IMR-90 (cell line): ENCODE data around the gene AKAP13. TPM values are rescaled to one million over a fixed set of nuclear protein-coding genes. Genes with fewer than 3 reads are reported as not detected.

Experiments used
- ATAC-seq: fragments of 200-7000 bp; cut with Tn5 transposase; 2 replicates; pipeline ENCODE4 v1.9.1; 2020; ENCODE audit warnings: low read depth, mild to moderate bottlenecking, moderate library complexity
- BruUV-seq: library from RNA; stranded (reverse); fragments of 400-500 nt; replicated peaks from 2 replicates; lab custom pipeline; 2021; lab: Mats Ljungman, UMichigan
- CTCF ChIA-PET: fragments of 300-600 bp; formaldehyde crosslinking; extraction: SDS; loops from one replicate; lab custom pipeline; 2021; ENCODE audit warnings: antibody characterized with exemption; lab: Yijun Ruan, JAX
- POLR2A ChIA-PET: fragments of 300-600 bp; sonication (Branson Sonifier 250); formaldehyde crosslinking; loops from one replicate; lab custom pipeline; 2022; ENCODE audit warnings: antibody characterized with exemption; ENCODE audit not compliant: unreplicated experiment; lab: Charles Lee
- DNase-seq: peaks from one replicate; pipeline ENCODE4 v3.0.0; 2013
- H2AFZ ChIP-seq: replicated peaks from 2 replicates; pipeline ENCODE3; 2013; ENCODE audit warnings: low read length, mild to moderate bottlenecking; ENCODE audit not compliant: poor library complexity
- H2AK5ac ChIP-seq: 2 replicates; pipeline ENCODE4 v1.6.1; 2013; ENCODE audit warnings: low read depth, low read length, inconsistent platforms
- H2AK9ac ChIP-seq: replicated peaks from 2 replicates; pipeline ENCODE3; 2013; ENCODE audit warnings: mild to moderate bottlenecking, low read depth, low read length, moderate library complexity; ENCODE audit not compliant: poor library complexity
- H2BK120ac ChIP-seq: 2 replicates; pipeline ENCODE4 v1.6.1; 2013; ENCODE audit warnings: low read depth, low read length, inconsistent platforms
- H2BK15ac ChIP-seq: 3 replicates; pipeline ENCODE4 v1.6.1; 2013; ENCODE audit warnings: low read depth, low read length, inconsistent platforms
- H2BK20ac ChIP-seq: 2 replicates; pipeline ENCODE4 v1.6.1; 2013; ENCODE audit warnings: low read depth, mild to moderate bottlenecking, inconsistent platforms, low read length, moderate library complexity
- H2BK5ac ChIP-seq: 2 replicates; pipeline ENCODE4 v1.6.1; 2013; ENCODE audit warnings: mild to moderate bottlenecking, low read depth, low read length, inconsistent platforms; ENCODE audit not compliant: poor library complexity, severe bottlenecking
- H3K14ac ChIP-seq: replicated peaks from 2 replicates; pipeline ENCODE4 v1.6.1; 2013; ENCODE audit warnings: low read depth, low read length, inconsistent platforms
- H3K18ac ChIP-seq: 2 replicates; pipeline ENCODE4 v1.6.1; 2013; ENCODE audit warnings: low read depth, low read length, control low read depth
- H3K23ac ChIP-seq: 2 replicates; pipeline ENCODE4 v1.6.1; 2013; ENCODE audit warnings: low read depth, low read length, inconsistent platforms
- H3K27ac ChIP-seq: 2 replicates; pipeline ENCODE4 v1.5.1; 2013; ENCODE audit warnings: mild to moderate bottlenecking, control low read depth, low read length; ENCODE audit not compliant: insufficient read depth
- H3K27me3 ChIP-seq: 2 replicates; pipeline ENCODE4 v1.6.1; 2013; ENCODE audit warnings: low read length; ENCODE audit not compliant: control insufficient read depth, insufficient read depth
- H3K36me3 ChIP-seq: 2 replicates; pipeline ENCODE4 v1.6.1; 2013; ENCODE audit warnings: low read length, mixed read lengths; ENCODE audit not compliant: control insufficient read depth, insufficient read depth
- H3K4ac ChIP-seq: 2 replicates; pipeline ENCODE4 v1.6.1; 2013; ENCODE audit warnings: low read depth, low read length, inconsistent platforms
- H3K4me1 ChIP-seq: 2 replicates; pipeline ENCODE4 v1.6.1; 2013; ENCODE audit warnings: low read length, mixed read lengths; ENCODE audit not compliant: control insufficient read depth, insufficient read depth
- H3K4me2 ChIP-seq: 2 replicates; pipeline ENCODE4 v1.6.1; 2013; ENCODE audit warnings: low read depth, mild to moderate bottlenecking, control low read depth, low read length, moderate library complexity
- H3K4me3 ChIP-seq: 2 replicates; pipeline ENCODE4 v1.5.1; 2013; ENCODE audit warnings: low read depth, mild to moderate bottlenecking, control low read depth, low read length, moderate library complexity; ENCODE audit not compliant: insufficient read depth
- H3K56ac ChIP-seq: 2 replicates; pipeline ENCODE4 v1.6.1; 2013; ENCODE audit warnings: low read length, inconsistent platforms; ENCODE audit not compliant: insufficient read depth; ENCODE audit errors: extremely low read depth
- H3K79me1 ChIP-seq, 2 experiments: 2 replicates each; pipeline ENCODE4 v1.6.1; 2013; ENCODE audit warnings: low read length in 2 of 2, inconsistent platforms in 1 of 2, low read depth in 1 of 2
- H3K9ac ChIP-seq: 2 replicates; pipeline ENCODE4 v1.6.1; 2013; ENCODE audit warnings: low read depth, low read length, control low read depth
- H3K9me1 ChIP-seq: 2 replicates; pipeline ENCODE4 v1.6.1; 2013; ENCODE audit warnings: low read length, inconsistent platforms; ENCODE audit not compliant: insufficient read depth
- H3K9me3 ChIP-seq: 2 replicates; pipeline ENCODE4 v1.6.1; 2013; ENCODE audit warnings: low read length; ENCODE audit not compliant: control insufficient read depth, insufficient read depth
- H4K20me1 ChIP-seq: 2 replicates; pipeline ENCODE4 v1.6.1; 2013; ENCODE audit warnings: low read length, inconsistent platforms; ENCODE audit not compliant: insufficient read depth
- H4K5ac ChIP-seq: 2 replicates; pipeline ENCODE4 v1.6.1; 2013; ENCODE audit warnings: mild to moderate bottlenecking, low read depth, low read length, control low read depth
- H4K8ac ChIP-seq, 2 experiments: 2 replicates each; pipeline ENCODE4 v1.6.1; 2013; ENCODE audit warnings: low read depth in 2 of 2, low read length in 2 of 2, control low read depth in 1 of 2, inconsistent platforms in 1 of 2
- H4K91ac ChIP-seq: 2 replicates; pipeline ENCODE4 v1.6.1; 2013; ENCODE audit warnings: low read depth, low read length, inconsistent platforms; ENCODE audit not compliant: insufficient read depth
- BHLHE40 ChIP-seq: fragments of 150-350 bp; IDR thresholded peaks from 2 replicates; pipeline ENCODE4 v1.6.1; 2016; ENCODE audit warnings: mild to moderate bottlenecking, low read depth, low read length
- CEBPB ChIP-seq: IDR thresholded peaks from 2 replicates; pipeline ENCODE4 v1.6.1; 2012; ENCODE audit warnings: low read depth, low read length, improper control_type of control experiment
- CTCF ChIP-seq: conservative IDR thresholded peaks from 2 replicates; pipeline ENCODE4 v1.5.1; 2012; ENCODE audit warnings: mild to moderate bottlenecking, low read depth, low read length, improper control_type of control experiment
- ELK1 ChIP-seq: fragments of 150-350 bp; IDR thresholded peaks from 2 replicates; pipeline ENCODE4 v1.6.1; 2016; ENCODE audit warnings: low read depth, mild to moderate bottlenecking, low read length, moderate library complexity, borderline replicate concordance
- MAZ ChIP-seq: IDR thresholded peaks from 2 replicates; pipeline ENCODE4 v1.6.1; 2012; ENCODE audit warnings: low read depth, mild to moderate bottlenecking, low read length, improper control_type of control experiment, moderate library complexity, borderline replicate concordance
- MXI1 ChIP-seq: IDR thresholded peaks from 2 replicates; pipeline ENCODE4 v1.6.1; 2012; ENCODE audit warnings: low read depth, mild to moderate bottlenecking, low read length, moderate library complexity, borderline replicate concordance
- NFE2L2 ChIP-seq: fragments of 150-350 bp; IDR thresholded peaks from 2 replicates; pipeline ENCODE4 v1.6.1; 2016; ENCODE audit warnings: low read depth, mild to moderate bottlenecking, low read length
- RCOR1 ChIP-seq: IDR thresholded peaks from 2 replicates; pipeline ENCODE4 v1.6.1; 2012; ENCODE audit warnings: mild to moderate bottlenecking, low read length, improper control_type of control experiment; ENCODE audit not compliant: insufficient replicate concordance
- SMC3 ChIP-seq: fragments of 150-350 bp; IDR thresholded peaks from 2 replicates; pipeline ENCODE4 v1.6.1; 2016; ENCODE audit warnings: low read depth, mild to moderate bottlenecking, antibody characterized with exemption, low read length, moderate library complexity
- WGBS, 2 experiments: methylation state at CpG; one replicate each; pipeline versions ENCODE4 v1.1.5 to v1.1.7; 2013; ENCODE audit warnings: missing lambda C conversion rate in 2 of 2; ENCODE audit not compliant: insufficient read length in 1 of 2; ENCODE audit errors: extremely low coverage in 2 of 2; 5-methylcytosine and 5-hydroxymethylcytosine counted together
- dilution Hi-C: fragments of 300-500 bp; cut with HindIII; formaldehyde crosslinking; loops from one replicate; pipeline ENCODE4 v1.14.3; 2018; ENCODE audit warnings: low sequenced_read_pairs; ENCODE audit not compliant: unreplicated experiment
- in situ Hi-C: fragments of 300-500 bp; cut with MboI; formaldehyde crosslinking; loops from 3 replicates; pipeline ENCODE4 v1.14.3; 2019; ENCODE audit warnings: low sequenced_read_pairs, inconsistent platforms, mixed read lengths
- intact Hi-C: fragments of 100-400 bp; cut with micrococcal nuclease; formaldehyde crosslinking; loops from 2 replicates; pipeline ENCODE4 v1.10.0; 2022
- polyA plus RNA-seq, 3 experiments: library from polyadenylated mRNA; depleted of rRNA; stranded (reverse); fragments of >200 nt; gene quantifications; 2 replicates each; pipeline ENCODE4 v1.2.3, GENCODE V29; 2012; ENCODE audit warnings: low replicate concordance in 1 of 3
- total RNA-seq: library from RNA; depleted of rRNA; stranded (reverse); fragments of >200 nt; gene quantifications from 2 replicates; pipeline ENCODE4 v1.2.3, GENCODE V29; 2012

The AKAP13 gene
- total and polyA plus RNA-seq, 2 of the 4 experiments (the other 2 are of a cell fraction) = 10.4 to 46.4 TPM

DNA sequence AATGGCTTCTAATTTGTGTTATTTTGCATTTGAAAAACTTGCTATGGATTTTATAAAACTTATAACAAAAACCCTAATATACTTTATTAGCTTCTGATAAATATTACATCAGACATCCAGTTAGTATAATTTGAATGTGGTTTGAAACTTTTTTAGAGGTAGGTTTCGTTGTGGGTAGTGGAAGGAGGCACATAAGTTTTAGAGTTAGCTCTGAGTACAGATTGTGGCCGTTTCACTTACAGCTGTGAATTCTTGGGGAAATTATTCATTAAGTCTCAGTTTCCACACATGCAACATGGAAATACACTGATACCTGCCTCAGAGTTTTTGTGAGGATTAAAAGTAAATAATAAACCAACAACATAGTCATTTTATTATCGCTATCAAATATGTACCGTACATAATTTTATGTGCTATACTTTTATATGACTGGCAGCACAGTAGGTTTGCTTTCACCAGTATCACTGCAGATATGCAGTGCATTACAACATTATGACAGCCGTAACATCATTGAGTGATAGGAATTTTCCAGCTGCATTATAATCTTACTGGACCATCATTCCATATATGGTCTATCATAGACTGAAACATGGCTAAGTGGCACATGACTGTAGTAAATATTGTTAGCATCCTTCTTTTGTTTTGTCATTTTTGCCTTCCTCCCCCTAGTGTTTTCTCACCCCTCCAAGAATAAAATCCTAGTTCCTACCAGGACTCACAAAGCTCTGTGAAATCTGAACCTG, 175.6 kb downstream of the AKAP13 start:
- no peak overlapping the region for H4K8ac ChIP-seq
- H4K20me1 ChIP-seq = no peaks in the 10 kb centered on the region
- no peak overlapping the region for H2AK9ac ChIP-seq
- H3K9ac ChIP-seq = no peak overlapping the region
- DNase-seq (no peak), ATAC-seq (no peak)
- H2BK20ac ChIP-seq = no peak overlapping the region
- H2BK5ac ChIP-seq = no peak overlapping the region
- no peak overlapping the region for H3K23ac ChIP-seq
- dilution Hi-C loops = no loop called here
- in situ Hi-C loops = no loop called here
- peaks cover 3% of the 10 kb centered on the region; the same call in 1 of the 2 replicates for H3K9me1 ChIP-seq
- intact Hi-C loops = no loop called here
- H3K4me3 ChIP-seq = no peak overlapping the region
- no peaks in the 10 kb centered on the region for H3K4me1 ChIP-seq
- no peaks in the 10 kb centered on the region for H3K27me3 ChIP-seq
- 0 out of 2 replicates have a peak, but pooled peaks cover 2% of the 10 kb centered on the region for H3K36me3 ChIP-seq
- H3K4ac ChIP-seq = no peak overlapping the region
- BruUV-seq = no TSS peak
- no peak for TF ChIP-seq RCOR1
- no peak for TF ChIP-seq SMC3
- TF ChIP-seq ELK1 = no peak
- TF ChIP-seq CTCF = no peak
- TF ChIP-seq MXI1 = no peak
- TF ChIP-seq CEBPB = no peak
- no peak for TF ChIP-seq MAZ
- TF ChIP-seq BHLHE40 = no peak
- TF ChIP-seq NFE2L2 = no peak
- ChIA-PET POLR2A (no interaction called here), CTCF (no interaction called here)
- H3K9me3 ChIP-seq = no peaks in the 10 kb centered on the region
- no peak overlapping the region for H3K18ac ChIP-seq
- H2BK120ac ChIP-seq = no peak overlapping the region
- WGBS, 2 experiments = no CpG with 5 or more reads among the region's 5 CpGs
- H4K91ac ChIP-seq = no peak overlapping the region
- peaks cover 18 to 20% of the 10 kb centered on the region in 2 experiments for H3K79me1 ChIP-seq
- H2AK5ac ChIP-seq = no peak overlapping the region
- H3K4me2 ChIP-seq = no peak overlapping the region
- H2BK15ac ChIP-seq = no peak overlapping the region
- no peak overlapping the region for H3K27ac ChIP-seq
- no peak overlapping the region for H3K14ac ChIP-seq
- H2AFZ ChIP-seq = no peak overlapping the region
- H4K5ac ChIP-seq = no peak overlapping the region
- no peak overlapping the region for H3K56ac ChIP-seq
